HepG2 (cell line): ENCODE data around the gene PDP2. TPM values are rescaled to one million over a fixed set of nuclear protein-coding genes. Genes with fewer than 3 reads are reported as not detected.

Experiments
- ARNT ChIP-seq: fragments of 450-650 bp; IDR thresholded peaks from 2 replicates; pipeline ENCODE4 v1.6.1; 2017
- EED ChIP-seq: sonication (generic); formaldehyde crosslinking; IDR thresholded peaks from 2 replicates; pipeline ENCODE4 v1.5.0; 2020; ENCODE audit warnings: mild to moderate bottlenecking, missing genetic modification reagents
- EP300 ChIP-seq, 3 experiments: sonication (generic) in 1 of 3; formaldehyde crosslinking in 1 of 3; IDR thresholded peaks; 2 replicates each; pipeline versions ENCODE4 v1.5.1 to v1.6.1; 2011 to 2020; ENCODE audit warnings: low read depth in 2 of 3, low read length in 2 of 3, borderline replicate concordance in 1 of 3, improper control_type of control experiment in 1 of 3, mild to moderate bottlenecking in 1 of 3, missing genetic modification reagents in 1 of 3, moderate library complexity in 1 of 3
- HCFC1 ChIP-seq: fragments of 150-350 bp; IDR thresholded peaks from 2 replicates; pipeline ENCODE4 v1.6.1; 2014; ENCODE audit warnings: low read depth, low read length
- HNF4A ChIP-seq: sonication (generic); formaldehyde crosslinking; IDR thresholded peaks from 2 replicates; pipeline ENCODE4 v1.4.0; 2020; ENCODE audit warnings: missing genetic modification reagents
- PCBP2 ChIP-seq: fragments of 200-400 bp; formaldehyde crosslinking; optimal IDR thresholded peaks from 2 replicates; pipeline ENCODE3; 2018; ENCODE audit warnings: low read length, low read depth; ENCODE audit not compliant: poor library complexity, severe bottlenecking
- TARDBP ChIP-seq: sonication (generic); formaldehyde crosslinking; IDR thresholded peaks from 2 replicates; pipeline ENCODE4 v1.8.0; 2022; ENCODE audit warnings: mild to moderate bottlenecking, missing genetic modification reagents
- ZBTB38 ChIP-seq: sonication (generic); formaldehyde crosslinking; IDR thresholded peaks from 2 replicates; pipeline ENCODE4 v1.5.1; 2020; ENCODE audit warnings: mild to moderate bottlenecking, missing genetic modification reagents
- ZMYM3 ChIP-seq: sonication (generic); formaldehyde crosslinking; IDR thresholded peaks from 2 replicates; pipeline ENCODE4 v1.5.1; 2020; ENCODE audit warnings: mild to moderate bottlenecking, missing genetic modification reagents
- ZNF124 ChIP-seq: sonication (generic); formaldehyde crosslinking; IDR thresholded peaks from 2 replicates; pipeline ENCODE4 v1.4.0; 2020; ENCODE audit warnings: missing genetic modification reagents
- ZNF207 ChIP-seq: fragments of 450-650 bp; IDR thresholded peaks from 2 replicates; pipeline ENCODE4 v1.6.1; 2016; ENCODE audit warnings: antibody characterized with exemption, borderline replicate concordance
- ZNF317 ChIP-seq: sonication (generic); formaldehyde crosslinking; IDR thresholded peaks from 2 replicates; pipeline ENCODE4 v1.5.0; 2020; ENCODE audit warnings: mild to moderate bottlenecking, missing genetic modification reagents
- ZNF569 ChIP-seq: sonication (generic); formaldehyde crosslinking; IDR thresholded peaks from 2 replicates; pipeline ENCODE4 v1.5.0; 2020; ENCODE audit warnings: mild to moderate bottlenecking, missing genetic modification reagents, moderate library complexity, borderline replicate concordance
- ZNF850 ChIP-seq: sonication (generic); formaldehyde crosslinking; conservative IDR thresholded peaks from 2 replicates; pipeline ENCODE4 v1.9.0; 2021; ENCODE audit warnings: mild to moderate bottlenecking, missing genetic modification reagents
- ZSCAN5A ChIP-seq: sonication (generic); formaldehyde crosslinking; IDR thresholded peaks from 2 replicates; pipeline ENCODE4 v1.8.0; 2022; ENCODE audit warnings: mild to moderate bottlenecking, missing genetic modification reagents, borderline replicate concordance
- polyA plus RNA-seq, 8 experiments: library from polyadenylated mRNA; depleted of rRNA in 3 of 8; stranded (reverse) in 7 of 8; unstranded in 1 of 8; fragments of >200 nt; fragmentation: Illumina TruSeq in 4 of 8; extraction: Trizol in 4 of 8; gene quantifications; 2 replicates each; pipeline versions ENCODE4 v1.2.1 to v1.2.3, GENCODE V29; 2011 to 2016; ENCODE audit warnings: low read depth in 4 of 8, missing spikeins in 1 of 8, mixed read lengths in 1 of 8; ENCODE audit not compliant: insufficient read depth in 1 of 8
- total RNA-seq, 5 experiments: library from RNA; depleted of rRNA; stranded (reverse); fragments of >200 nt; fragmentation: Illumina TruSeq; extraction: Trizol; gene quantifications; 2 replicates each; pipeline ENCODE4 v1.2.3, GENCODE V29; 2016; ENCODE audit warnings: low read depth in 1 of 5
- TF ChIP-seq, protein P1 (sequence below): sonication (generic); formaldehyde crosslinking; IDR thresholded peaks from 2 replicates; pipeline ENCODE4; 2020; ENCODE audit warnings: missing genetic modification reagents, mild to moderate bottlenecking, borderline replicate concordance
- TF ChIP-seq, protein P2 (sequence below): sonication (generic); formaldehyde crosslinking; IDR thresholded peaks from 2 replicates; pipeline ENCODE4 v1.5.1; 2020; ENCODE audit warnings: missing genetic modification reagents, mild to moderate bottlenecking, borderline replicate concordance

PDP2 gene
- total and polyA plus RNA-seq, 2 of the 13 experiments (the other 11 are each of a cell fraction or from before 2014, with no cell fraction given): 12.8 to 15.8 TPM

DNA sequence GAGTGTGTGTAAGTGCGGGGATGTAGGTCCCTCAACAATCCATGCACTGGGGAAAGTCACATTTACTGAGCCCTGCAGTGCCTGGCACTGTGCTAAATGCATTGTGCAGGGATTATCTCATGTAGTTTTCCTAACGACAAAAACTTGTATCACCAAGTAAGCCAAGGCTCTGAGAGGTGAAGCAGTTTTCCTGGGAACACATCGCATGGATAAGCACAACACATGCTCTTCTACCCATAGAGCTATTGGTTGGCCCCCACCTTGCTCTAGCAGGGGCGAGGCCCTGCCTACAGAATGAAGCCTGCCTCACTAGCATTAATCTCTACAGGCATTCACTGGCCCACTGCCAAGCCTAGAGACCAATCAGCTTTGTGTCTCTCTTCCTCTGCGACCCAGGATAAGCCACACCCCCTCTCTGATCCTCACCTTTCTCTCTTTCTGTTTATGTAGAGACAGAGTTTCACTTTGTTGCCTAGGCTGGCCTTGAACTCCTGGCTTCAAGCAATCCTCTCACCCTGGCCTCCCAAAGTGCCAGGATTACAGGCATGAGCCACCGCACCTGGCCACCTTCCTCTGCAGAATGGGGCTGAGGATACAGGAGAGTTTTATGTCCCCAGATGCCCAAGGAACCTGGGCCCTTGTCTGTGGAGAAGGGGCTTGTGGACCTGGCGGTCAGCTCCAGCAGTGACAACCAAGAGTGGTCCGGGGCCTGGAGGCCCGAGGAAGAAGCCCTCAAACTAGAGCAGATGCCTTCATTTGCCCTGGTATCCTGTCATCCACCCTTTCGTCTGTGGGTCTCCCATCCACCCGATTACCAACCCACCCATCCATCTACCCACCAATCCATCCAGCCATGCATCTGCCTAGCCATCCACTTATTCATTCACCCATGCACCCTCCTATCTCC lies 25.6 kb downstream of the PDP2 start (continued):
- TF ChIP-seq, protein P1, sequence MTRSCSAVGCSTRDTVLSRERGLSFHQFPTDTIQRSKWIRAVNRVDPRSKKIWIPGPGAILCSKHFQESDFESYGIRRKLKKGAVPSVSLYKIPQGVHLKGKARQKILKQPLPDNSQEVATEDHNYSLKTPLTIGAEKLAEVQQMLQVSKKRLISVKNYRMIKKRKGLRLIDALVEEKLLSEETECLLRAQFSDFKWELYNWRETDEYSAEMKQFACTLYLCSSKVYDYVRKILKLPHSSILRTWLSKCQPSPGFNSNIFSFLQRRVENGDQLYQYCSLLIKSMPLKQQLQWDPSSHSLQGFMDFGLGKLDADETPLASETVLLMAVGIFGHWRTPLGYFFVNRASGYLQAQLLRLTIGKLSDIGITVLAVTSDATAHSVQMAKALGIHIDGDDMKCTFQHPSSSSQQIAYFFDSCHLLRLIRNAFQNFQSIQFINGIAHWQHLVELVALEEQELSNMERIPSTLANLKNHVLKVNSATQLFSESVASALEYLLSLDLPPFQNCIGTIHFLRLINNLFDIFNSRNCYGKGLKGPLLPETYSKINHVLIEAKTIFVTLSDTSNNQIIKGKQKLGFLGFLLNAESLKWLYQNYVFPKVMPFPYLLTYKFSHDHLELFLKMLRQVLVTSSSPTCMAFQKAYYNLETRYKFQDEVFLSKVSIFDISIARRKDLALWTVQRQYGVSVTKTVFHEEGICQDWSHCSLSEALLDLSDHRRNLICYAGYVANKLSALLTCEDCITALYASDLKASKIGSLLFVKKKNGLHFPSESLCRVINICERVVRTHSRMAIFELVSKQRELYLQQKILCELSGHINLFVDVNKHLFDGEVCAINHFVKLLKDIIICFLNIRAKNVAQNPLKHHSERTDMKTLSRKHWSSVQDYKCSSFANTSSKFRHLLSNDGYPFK (CRISPR knock-in tag): peak; percentile 93
- TF ChIP-seq PCBP2 (no peak), ZNF569 (CRISPR knock-in tag) (no peak), ARNT (no peak), ZNF207 (no peak), ZNF850 (CRISPR knock-in tag) (no peak), ZSCAN5A (CRISPR knock-in tag) (peak; percentile 4; the same call in 1 of the 2 replicates), ZNF124 (CRISPR knock-in tag) (no peak), EP300 (IDR thresholded peaks at IDR 0.05; ENCODE audit: low read depth in 2 of 2, low read length in 2 of 2) (peak in 1 of 2 experiments; percentile 75; a peak in 2 of 4 replicates), EP300 (CRISPR knock-in tag; IDR thresholded peaks at IDR 0.05; ENCODE audit: borderline replicate concordance) (peak; percentile 66; the same call in 1 of the 2 replicates), TARDBP (CRISPR knock-in tag) (peak; percentile 61; the same call in 1 of the 2 replicates), ZNF317 (no peak; the same call in 1 of the 2 replicates), HCFC1 (no peak), HNF4A (CRISPR knock-in tag) (peak; percentile 83), ZMYM3 (CRISPR knock-in tag) (peak; percentile 99), EED (no peak), ZBTB38 (no peak; the same call in none of the 2 replicates)
- TF ChIP-seq, protein P2, sequence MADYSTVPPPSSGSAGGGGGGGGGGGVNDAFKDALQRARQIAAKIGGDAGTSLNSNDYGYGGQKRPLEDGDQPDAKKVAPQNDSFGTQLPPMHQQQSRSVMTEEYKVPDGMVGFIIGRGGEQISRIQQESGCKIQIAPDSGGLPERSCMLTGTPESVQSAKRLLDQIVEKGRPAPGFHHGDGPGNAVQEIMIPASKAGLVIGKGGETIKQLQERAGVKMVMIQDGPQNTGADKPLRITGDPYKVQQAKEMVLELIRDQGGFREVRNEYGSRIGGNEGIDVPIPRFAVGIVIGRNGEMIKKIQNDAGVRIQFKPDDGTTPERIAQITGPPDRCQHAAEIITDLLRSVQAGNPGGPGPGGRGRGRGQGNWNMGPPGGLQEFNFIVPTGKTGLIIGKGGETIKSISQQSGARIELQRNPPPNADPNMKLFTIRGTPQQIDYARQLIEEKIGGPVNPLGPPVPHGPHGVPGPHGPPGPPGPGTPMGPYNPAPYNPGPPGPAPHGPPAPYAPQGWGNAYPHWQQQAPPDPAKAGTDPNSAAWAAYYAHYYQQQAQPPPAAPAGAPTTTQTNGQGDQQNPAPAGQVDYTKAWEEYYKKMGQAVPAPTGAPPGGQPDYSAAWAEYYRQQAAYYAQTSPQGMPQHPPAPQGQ (CRISPR knock-in tag): no peak
